Pancreas (tissue), 10 donors: Measurements from ENCODE around the gene EIF4A3. TPM values are rescaled to one million over a fixed set of nuclear protein-coding genes. Genes with fewer than 3 reads are reported as not detected.
A peak's percentile ranks its signal among the peaks of the same experiment; 100 is the strongest.

Experiments used
- ATAC-seq, 4 donors: fragments of 200-7000 bp; cut with Tn5 transposase; one replicate each; pipeline versions ENCODE4 v1.8.0 to v1.9.1; 2020; ENCODE audit warnings: mild to moderate bottlenecking in 4 of 4, moderate library complexity in 4 of 4
- DNase-seq, 6 donors: peaks; one replicate each; pipeline ENCODE4 v3.0.0-alpha.2; 2020
- FAIRE-seq: peaks from 2 replicates; lab custom pipeline; 2012; peaks lifted over from hg19 to GRCh38; lab: Jason Lieb, UNC
- H3K27ac ChIP-seq, 4 donors: fragments of 200-600 bp; sonication (generic); 1 replicate in 3 of 4; 2 replicates in 1 of 4; pipeline versions ENCODE4 v1.5.0 to v1.8.0; 2020
- H3K27me3 ChIP-seq, 4 donors: fragments of 200-600 bp; one replicate each; pipeline ENCODE4 v1.8.0; 2021
- H3K36me3 ChIP-seq, 3 donors: fragments of 200-600 bp; sonication (generic) in 1 of 3; one replicate each; pipeline versions ENCODE4 v1.5.0 to v1.8.0; 2020 to 2021
- H3K4me1 ChIP-seq, 3 donors: fragments of 200-600 bp; one replicate each; pipeline ENCODE4 v1.8.0; 2021
- H3K4me3 ChIP-seq, 4 donors: fragments of 200-600 bp; sonication (generic) in 2 of 4; one replicate each; pipeline versions ENCODE4 v1.5.0 to v1.8.0; 2020 to 2021
- H3K9me3 ChIP-seq, 4 donors: fragments of 200-600 bp; one replicate each; pipeline ENCODE4 v1.8.0; 2021
- CTCF ChIP-seq, 4 donors: fragments of 200-600 bp; sonication (generic) in 3 of 4; IDR thresholded peaks; one replicate each; pipeline versions ENCODE4 v1.5.0 to v1.8.0; 2021; ENCODE audit warnings: antibody characterized with exemption in 4 of 4
- WGBS, 2 donors: extraction: QIAGEN DNeasy Blood & Tissue Kit; methylation state at CpG; one replicate each; pipeline ENCODE4 v1.1.7; 2013; 5-methylcytosine and 5-hydroxymethylcytosine counted together
- intact Hi-C, 3 donors: fragments of 100-400 bp; cut with DNase I; formaldehyde crosslinking; loops; one replicate each; pipeline versions ENCODE4 v1.11.1 to v1.14.2; 2022
- polyA plus RNA-seq, 2 donors: library from polyadenylated mRNA; stranded (reverse); fragments of 200-250 nt; gene quantifications; one replicate each; pipeline ENCODE4 v1.2.3, GENCODE V29; 2013
- total RNA-seq, 6 donors: library from RNA; stranded (reverse); fragmentation: NEBNext Ultra II Directional in 4 of 6; extraction: Animal tissue kit (Norgen Biotek cat#: 25700) in 4 of 6; gene quantifications; one replicate each; pipeline versions ENCODE4 v1.2.1 to v1.2.4, GENCODE V29; 2021 to 2023
- donor health status: healthy with polysubstance abuse.
- donor health status: DM: no; HTN: no; CAD: no; lungs with moderate emphysema.
- donor health status: DM: no; HTN: no; CAD: no.
- donor health status: control.
- donor health status: control.
- donor health status: Bipolar disorder and iron deficiency.
- donor health status: DM: yes; HTN: yes; CAD: no.
- donor health status: DM: no; HTN: no; CAD: no.
- donor health status: DM: no; HTN: no; CAD: no.
- donor health status: DM: yes; HTN: yes; CAD: no.

EIF4A3 gene
- total and polyA plus RNA-seq, 8 donors, result 16.2 to 37.2 (median 30.2) TPM

- Histone ChIP-seq H3K4me3 (no peak overlapping the region), H3K27me3 (no peaks in the 10 kb centered on the region), H3K4me1 (peaks cover 2 to 12% (median 3%) of the 10 kb centered on the region in 3 donors), H3K27ac (no peak overlapping the region), H3K9me3 (no peaks in the 10 kb centered on the region), H3K36me3 (no peaks in the 10 kb centered on the region)
- TF ChIP-seq CTCF (IDR thresholded peaks at IDR 0.05), result no peak
- intact Hi-C loops, result no loop called here
- DNase-seq (peak in 1 of 6 donors; percentile 30), FAIRE-seq (no peak), ATAC-seq (peak in 2 of 4 donors; percentile 24 to 33)
- WGBS, 2 donors, result 66 to 70% methylated on average over 14 of the region's 14 CpGs
Observed at GRCh38 chr17:80125656-80126448, 21.1 kb downstream of the EIF4A3 start.

- 33 to 51% methylated on average over 15 of the region's 15 CpGs for WGBS, 2 donors
- H3K36me3 ChIP-seq, result no peaks in the 10 kb centered on the region
- TF ChIP-seq CTCF (IDR thresholded peaks at IDR 0.05), result peak in 3 of 4 donors; percentile 9 to 34 (median 22)
- DNase-seq (peak in 3 of 6 donors; percentile 29 to 52 (median 34)), FAIRE-seq (no peak), ATAC-seq (peak; percentile 47 to 84 (median 76))
- no peaks in the 10 kb centered on the region for H3K9me3 ChIP-seq
- intact Hi-C loops, result no loop called here
- H3K4me3 ChIP-seq, result no peak overlapping the region
- H3K27ac ChIP-seq, result peak overlapping the region in 3 of 4 donors; percentile 0 to 52 (median 36)
- H3K4me1 ChIP-seq, result peaks cover 0 to 6% (median 0%) of the 10 kb centered on the region in 3 donors
- H3K27me3 ChIP-seq, result no peaks in the 10 kb centered on the region
Observed at GRCh38 chr17:80124351-80124981, 22.5 kb downstream of the EIF4A3 start.

GRCh38 chr17:80123791-80124190 is 23.1 kb downstream of the EIF4A3 start:
- WGBS, 2 donors, result 67 to 71% methylated on average over 15 of the region's 15 CpGs
- no peak for FAIRE-seq
- Histone ChIP-seq H3K4me1 (peaks cover 0 to 6% (median 0%) of the 10 kb centered on the region in 3 donors), H3K4me3 (no peak overlapping the region), H3K27me3 (no peaks in the 10 kb centered on the region), H3K36me3 (no peaks in the 10 kb centered on the region), H3K27ac (peak overlapping the region in 2 of 4 donors; percentile 0 to 36), H3K9me3 (no peaks in the 10 kb centered on the region)
- ATAC-seq, result peak; percentile 74 to 84 (median 82)
- no peak for TF ChIP-seq CTCF (IDR thresholded peaks at IDR 0.05)
- DNase-seq, result peak in 4 of 6 donors; percentile 63 to 83 (median 72)
- intact Hi-C loops, result no loop called here

GRCh38 chr17:80122926-80123505 is 23.9 kb downstream of the EIF4A3 start:
- FAIRE-seq, result no peak
- no peaks in the 10 kb centered on the region for H3K9me3 ChIP-seq
- intact Hi-C loops, result no loop called here
- TF ChIP-seq CTCF (IDR thresholded peaks at IDR 0.05), result no peak
- peaks cover 0 to 6% (median 0%) of the 10 kb centered on the region in 3 donors for H3K4me1 ChIP-seq
- no peak for ATAC-seq
- DNase-seq, result no peak
- no peak overlapping the region for H3K4me3 ChIP-seq
- H3K27me3 ChIP-seq, result no peaks in the 10 kb centered on the region
- no peaks in the 10 kb centered on the region for H3K36me3 ChIP-seq
- H3K27ac ChIP-seq, result no peak overlapping the region
- 85 to 86% methylated on average over 6 of the region's 6 CpGs for WGBS, 2 donors
